Calu3 (cell line): ENCODE data around the gene PCBD2. TPM values are rescaled to one million over a fixed set of nuclear protein-coding genes. Genes with fewer than 3 reads are reported as not detected.
"Not testable (repeated sequence)": the region's sequence is repeated elsewhere in the genome, so short reads cannot be mapped to it uniquely, and the experiment has no call there.

Experiments
- BruUV-seq: library from RNA; stranded (reverse); fragments of 400-500 nt; replicated peaks from 2 replicates; lab custom pipeline; 2021; lab: Mats Ljungman, UMichigan
- CTCF ChIA-PET: fragments of 300-600 bp; sonication (Branson Sonifier 250); formaldehyde crosslinking; loops from one replicate; lab custom pipeline; 2022; ENCODE audit warnings: antibody characterized with exemption; lab: Charles Lee
- DNase-seq: peaks from one replicate; pipeline ENCODE4 v3.0.0; 2022
- H3K27ac Mint-ChIP-seq: one replicate; pipeline ENCODE4 v1.8.0; 2022; ENCODE audit warnings: mixed read lengths; ENCODE audit not compliant: unreplicated experiment
- H3K27me3 Mint-ChIP-seq: one replicate; pipeline ENCODE4 v1.8.0; 2022; ENCODE audit warnings: mixed read lengths; ENCODE audit not compliant: unreplicated experiment
- H3K36me3 Mint-ChIP-seq: one replicate; pipeline ENCODE4 v1.8.0; 2022; ENCODE audit warnings: mild to moderate bottlenecking, moderate library complexity, mixed read lengths; ENCODE audit not compliant: insufficient read depth, unreplicated experiment
- H3K4me1 Mint-ChIP-seq: one replicate; pipeline ENCODE4 v1.8.0; 2022; ENCODE audit warnings: mild to moderate bottlenecking, low read depth, mixed read lengths; ENCODE audit not compliant: unreplicated experiment
- H3K4me3 Mint-ChIP-seq: one replicate; pipeline ENCODE4 v1.8.0; 2022; ENCODE audit warnings: mild to moderate bottlenecking, low read depth, moderate library complexity, mixed read lengths; ENCODE audit not compliant: unreplicated experiment
- H3K9me3 Mint-ChIP-seq: one replicate; pipeline ENCODE4 v1.8.0; 2022; ENCODE audit warnings: low read depth, mixed read lengths; ENCODE audit not compliant: unreplicated experiment
- CTCF ChIP-seq: fragments of 200-600 bp; IDR thresholded peaks from one replicate; pipeline ENCODE4 v1.8.0; 2022; ENCODE audit warnings: antibody characterized with exemption; ENCODE audit not compliant: unreplicated experiment
- intact Hi-C: fragments of 100-400 bp; cut with micrococcal nuclease; formaldehyde crosslinking; loops from one replicate; pipeline ENCODE4 v1.10.0; 2022; ENCODE audit not compliant: unreplicated experiment
- total RNA-seq: library from RNA; stranded (reverse); gene quantifications from 2 replicates; pipeline ENCODE4 v1.2.3, GENCODE V29; 2022

The PCBD2 gene
- total RNA-seq, 1 experiment from 2014 or later: 18.1 TPM

- no peak for DNase-seq
- H3K4me3 Mint-ChIP-seq: no peak overlapping the region
- no peaks in the 10 kb centered on the region for H3K27me3 Mint-ChIP-seq
- H3K27ac Mint-ChIP-seq: no peak overlapping the region
- H3K4me1 Mint-ChIP-seq: no peaks in the 10 kb centered on the region
- TF ChIP-seq CTCF: no peak
- no peaks in the 10 kb centered on the region for H3K9me3 Mint-ChIP-seq
- H3K36me3 Mint-ChIP-seq: no peaks in the 10 kb centered on the region
- intact Hi-C loops: no loop called here
- BruUV-seq: no TSS peak
- CTCF ChIA-PET: interaction anchor here (0.7 to 1.0 kb wide), 3 partner anchors 17 to 54 kb away, joined by 3 read pairs; partner anchors contain the start of gene TXNDC15
These were observed 11.0 kb upstream of the PCBD2 start for GRCh38 chr5:134893748-134894505.

GRCh38 chr5:134902071-134902801 lies 2.7 kb upstream of the PCBD2 start:
- DNase-seq: no peak
- Mint-ChIP-seq H3K4me3 (no peak overlapping the region), H3K9me3 (no peaks in the 10 kb centered on the region), H3K27me3 (no peaks in the 10 kb centered on the region), H3K4me1 (no peaks in the 10 kb centered on the region), H3K36me3 (peaks cover 24% of the 10 kb centered on the region), H3K27ac (no peak overlapping the region)
- intact Hi-C loops: loop anchor here (10.0 kb wide), 1 partner anchor 167 kb away; the partner anchor contains the start of gene CAMLG
- no peak for TF ChIP-seq CTCF
- CTCF ChIA-PET: no interaction called here
- BruUV-seq: no TSS peak

- no peaks in the 10 kb centered on the region for H3K27me3 Mint-ChIP-seq
- intact Hi-C loops: loop anchor here (2.0 to 10.0 kb wide), 2 partner anchors 59 to 171 kb away; partner anchors contain the start of gene CAMLG
- CTCF ChIA-PET: interaction anchor here (0.6 to 1.9 kb wide), 13 partner anchors 11 to 318 kb away, joined by 3 to 11 read pairs (median 5); partner anchors contain the start of genes C5orf24, CAMLG, DDX46 and TXNDC15
- H3K4me1 Mint-ChIP-seq: no peaks in the 10 kb centered on the region
- DNase-seq: no peak
- BruUV-seq: no TSS peak
- H3K4me3 Mint-ChIP-seq: peak overlapping the region; percentile 82
- TF ChIP-seq CTCF: peak; percentile 73
- H3K36me3 Mint-ChIP-seq: peaks cover 24% of the 10 kb centered on the region
- peak overlapping the region; percentile 92 for H3K27ac Mint-ChIP-seq
- H3K9me3 Mint-ChIP-seq: no peaks in the 10 kb centered on the region
These were observed 490 bp downstream of the PCBD2 start for GRCh38 chr5:134905246-134905996.

DNA sequence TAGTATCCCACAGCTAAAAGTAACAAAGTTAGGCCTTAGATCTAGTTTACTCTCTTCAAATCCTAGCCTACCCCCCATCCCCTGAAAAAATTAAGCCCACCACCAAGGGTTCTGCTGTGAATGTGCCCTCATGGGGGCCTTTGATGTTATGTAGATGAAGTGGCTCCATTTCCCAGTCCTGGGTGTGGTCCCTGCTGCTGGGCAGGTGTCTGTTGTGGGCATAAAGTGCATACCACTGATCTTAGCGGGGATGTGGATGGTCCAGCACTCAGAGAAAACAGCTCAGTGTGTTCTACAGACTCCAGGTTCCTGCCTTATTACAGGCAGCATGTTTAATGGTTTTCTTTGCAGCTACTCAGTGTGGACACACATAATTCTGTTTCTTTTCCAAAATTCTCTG lies 1.9 kb downstream of the PCBD2 start:
- no peaks in the 10 kb centered on the region for H3K27me3 Mint-ChIP-seq
- peaks cover 29% of the 10 kb centered on the region for H3K36me3 Mint-ChIP-seq
- H3K9me3 Mint-ChIP-seq: no peaks in the 10 kb centered on the region
- no peak overlapping the region for H3K27ac Mint-ChIP-seq
- CTCF ChIA-PET: interaction anchor here (1.1 kb wide), 1 partner anchor 11 kb away, joined by 3 read pairs; no protein-coding TSS in a partner anchor
- DNase-seq: no peak
- intact Hi-C loops: loop anchor here (10.0 kb wide), 1 partner anchor 172 kb away; the partner anchor contains the start of gene CAMLG
- H3K4me1 Mint-ChIP-seq: no peaks in the 10 kb centered on the region
- TF ChIP-seq CTCF: no peak
- peak overlapping the region; percentile 82 for H3K4me3 Mint-ChIP-seq
- BruUV-seq: no TSS peak

DNA sequence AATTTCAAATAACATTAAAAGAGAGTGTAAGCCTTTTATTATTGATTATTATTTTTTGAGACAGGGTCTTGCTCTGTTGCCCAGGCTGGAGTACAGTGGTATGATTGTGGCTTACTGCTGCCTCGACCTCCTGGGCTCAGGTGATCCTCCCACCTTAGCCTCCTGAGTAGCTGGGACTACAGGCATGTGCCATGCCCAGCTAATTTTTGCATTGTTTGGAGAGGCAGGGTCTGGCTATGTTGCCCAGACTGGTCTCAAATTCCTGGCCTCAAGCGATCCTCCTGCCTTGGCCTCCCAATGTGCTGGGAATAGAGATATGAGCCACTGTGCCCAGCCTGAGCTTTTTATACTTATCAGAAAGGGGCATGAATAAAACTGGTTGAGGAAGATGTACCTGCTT lies 5.8 kb downstream of the PCBD2 start:
- DNase-seq, H3K27me3 Mint-ChIP-seq, H3K9me3 Mint-ChIP-seq, intact Hi-C loops, H3K4me3 Mint-ChIP-seq, BruUV-seq, H3K4me1 Mint-ChIP-seq, H3K36me3 Mint-ChIP-seq, H3K27ac Mint-ChIP-seq: not testable (repeated sequence)
- CTCF ChIA-PET: interaction anchor here (0.5 kb wide), 1 partner anchor 17 kb away, joined by 3 read pairs; no protein-coding TSS in a partner anchor
